Measurements from ENCODE around the gene CALHM2. TPM values are rescaled to one million over a fixed set of nuclear protein-coding genes. Genes with fewer than 3 reads are reported as not detected.

Gene CALHM2
- total and polyA plus RNA-seq, 2 donors (not counting 3 experiments of a cell fraction or from before 2014, with no cell fraction given) = 32.1 to 38.4 TPM

GRCh38 chr10:103449208-103450144, 2.7 kb downstream of the CALHM2 start:
- intact Hi-C loops (cut with micrococcal nuclease) = loop anchor here (2.0 kb wide), 1 partner anchor 33 kb away; no protein-coding TSS in a partner anchor
- no peaks in the 10 kb centered on the region for H3K9me3 ChIP-seq (replicated peaks; ENCODE audit: control insufficient read depth, insufficient read depth, low read length)
- no peak overlapping the region for H3K4me3 ChIP-seq (replicated peaks in 1 of 3; ENCODE audit: insufficient read depth in 1 of 3, low read depth in 1 of 3, low read length in 3 of 3)
- TSS peak; percentile 14 for BruUV-seq (replicated peaks)
- H2AFZ ChIP-seq (ENCODE audit: low read depth, low read length) = no peak overlapping the region
- TF ChIP-seq EZH2 (IDR thresholded peaks at IDR 0.05; ENCODE audit: borderline replicate concordance, low read depth, low read length, severe bottlenecking) = no peak
- no peak for TF ChIP-seq MYC (IDR thresholded peaks at IDR 0.05; ENCODE audit: low read depth, low read length)
- TF ChIP-seq POLR2AphosphoS5 (IDR thresholded peaks at IDR 0.05; ENCODE audit: insufficient read depth, low read depth, low read length) = no peak
- no peak for TF ChIP-seq POLR2A (IDR thresholded peaks at IDR 0.05; ENCODE audit: low read depth, low read length)
- no peak for TF ChIP-seq FOS (IDR thresholded peaks at IDR 0.05; ENCODE audit: borderline replicate concordance, insufficient read depth, low read length)
- no peak for TF ChIP-seq GATA2 (IDR thresholded peaks at IDR 0.05; ENCODE audit: insufficient read depth, insufficient read length, low read depth, low read length)
- TF ChIP-seq, protein P1, sequence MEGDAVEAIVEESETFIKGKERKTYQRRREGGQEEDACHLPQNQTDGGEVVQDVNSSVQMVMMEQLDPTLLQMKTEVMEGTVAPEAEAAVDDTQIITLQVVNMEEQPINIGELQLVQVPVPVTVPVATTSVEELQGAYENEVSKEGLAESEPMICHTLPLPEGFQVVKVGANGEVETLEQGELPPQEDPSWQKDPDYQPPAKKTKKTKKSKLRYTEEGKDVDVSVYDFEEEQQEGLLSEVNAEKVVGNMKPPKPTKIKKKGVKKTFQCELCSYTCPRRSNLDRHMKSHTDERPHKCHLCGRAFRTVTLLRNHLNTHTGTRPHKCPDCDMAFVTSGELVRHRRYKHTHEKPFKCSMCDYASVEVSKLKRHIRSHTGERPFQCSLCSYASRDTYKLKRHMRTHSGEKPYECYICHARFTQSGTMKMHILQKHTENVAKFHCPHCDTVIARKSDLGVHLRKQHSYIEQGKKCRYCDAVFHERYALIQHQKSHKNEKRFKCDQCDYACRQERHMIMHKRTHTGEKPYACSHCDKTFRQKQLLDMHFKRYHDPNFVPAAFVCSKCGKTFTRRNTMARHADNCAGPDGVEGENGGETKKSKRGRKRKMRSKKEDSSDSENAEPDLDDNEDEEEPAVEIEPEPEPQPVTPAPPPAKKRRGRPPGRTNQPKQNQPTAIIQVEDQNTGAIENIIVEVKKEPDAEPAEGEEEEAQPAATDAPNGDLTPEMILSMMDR (IDR thresholded peaks at IDR 0.05; ENCODE audit: extremely low read depth in 1 of 2, insufficient read depth in 1 of 2, low read depth in 1 of 2, low read length in 2 of 2) = no peak
- no peak for TF ChIP-seq MAX (IDR thresholded peaks at IDR 0.05; ENCODE audit: insufficient read depth, insufficient read length)
- no peak for TF ChIP-seq JUN (IDR thresholded peaks at IDR 0.05; ENCODE audit: borderline replicate concordance, insufficient read depth, insufficient read length, low read depth)
- no peak overlapping the region for H3K9ac ChIP-seq (replicated peaks; ENCODE audit: extremely low read depth, insufficient read depth, low read length)
- FAIRE-seq = no peak
- no peak overlapping the region for H3K27ac ChIP-seq (ENCODE audit: insufficient read depth, low read depth, low read length)
- ChIA-PET POLR2A (interaction anchor here (0.5 kb wide), 1 partner anchor 38 kb away, joined by 3 read pairs; no protein-coding TSS in a partner anchor), CTCF (interaction anchor here (0.8 to 2.5 kb wide), 2 partner anchors 32 to 36 kb away, joined by 3 to 8 read pairs; no protein-coding TSS in a partner anchor)
- peaks cover 10 to 25% of the 10 kb centered on the region in 2 experiments for H3K36me3 ChIP-seq (ENCODE audit: control insufficient read depth in 2 of 2, extremely low read depth in 1 of 2, insufficient read depth in 2 of 2, low read length in 2 of 2)
- no peaks in the 10 kb centered on the region for H3K9me1 ChIP-seq (replicated peaks; ENCODE audit: control insufficient read depth, extremely low read depth, insufficient read depth, low read length)
- H3K79me2 ChIP-seq (ENCODE audit: control insufficient read depth, insufficient read depth, low read length) = peaks cover 7% of the 10 kb centered on the region
- peaks cover 63% of the 10 kb centered on the region for H3K4me1 ChIP-seq (ENCODE audit: control insufficient read depth, extremely low read depth, insufficient read depth, low read length)
- H3K4me2 ChIP-seq (ENCODE audit: insufficient read depth, low read length) = no peak overlapping the region
- no peaks in the 10 kb centered on the region for H3K27me3 ChIP-seq (ENCODE audit: control insufficient read depth in 2 of 2, insufficient read depth in 2 of 2, low read length in 2 of 2)
- dilution Hi-C loops (cut with MboI; ENCODE audit: extremely low pct_ligation_motif_present, low sequenced_read_pairs) = no loop called here
- no peak for DNase-seq (ENCODE audit: low read depth, low spot score)
- no peaks in the 10 kb centered on the region for H4K20me1 ChIP-seq (replicated peaks; ENCODE audit: control insufficient read depth, extremely low read depth, insufficient read depth, low read length)

Data from endothelial cell of umbilical vein (primary cell).